Fibroblast of mammary gland (primary cell): ENCODE results near the gene NR2F2.

Experiments used
- DNase-seq: peaks from one replicate; pipeline ENCODE4 v3.0.0-alpha.2; 2010; ENCODE audit warnings: low read depth
- H3K4me3 ChIP-seq: 2 replicates; pipeline ENCODE4 v1.5.1; 2011; ENCODE audit warnings: low read depth, mild to moderate bottlenecking, low read length, moderate library complexity; ENCODE audit not compliant: control insufficient read depth
- TF ChIP-seq, protein P1 (sequence below): conservative IDR thresholded peaks from 2 replicates; pipeline ENCODE4 v1.5.1; 2011; ENCODE audit warnings: low read depth, low read length, inconsistent platforms; ENCODE audit not compliant: control insufficient read depth, insufficient read depth

The NR2F2 gene

GRCh38 chr15:96306321-96306720, 24.2 kb upstream of the NR2F2 start:
- DNase-seq = no peak
- H3K4me3 ChIP-seq = no peak overlapping the region
- TF ChIP-seq, protein P1, sequence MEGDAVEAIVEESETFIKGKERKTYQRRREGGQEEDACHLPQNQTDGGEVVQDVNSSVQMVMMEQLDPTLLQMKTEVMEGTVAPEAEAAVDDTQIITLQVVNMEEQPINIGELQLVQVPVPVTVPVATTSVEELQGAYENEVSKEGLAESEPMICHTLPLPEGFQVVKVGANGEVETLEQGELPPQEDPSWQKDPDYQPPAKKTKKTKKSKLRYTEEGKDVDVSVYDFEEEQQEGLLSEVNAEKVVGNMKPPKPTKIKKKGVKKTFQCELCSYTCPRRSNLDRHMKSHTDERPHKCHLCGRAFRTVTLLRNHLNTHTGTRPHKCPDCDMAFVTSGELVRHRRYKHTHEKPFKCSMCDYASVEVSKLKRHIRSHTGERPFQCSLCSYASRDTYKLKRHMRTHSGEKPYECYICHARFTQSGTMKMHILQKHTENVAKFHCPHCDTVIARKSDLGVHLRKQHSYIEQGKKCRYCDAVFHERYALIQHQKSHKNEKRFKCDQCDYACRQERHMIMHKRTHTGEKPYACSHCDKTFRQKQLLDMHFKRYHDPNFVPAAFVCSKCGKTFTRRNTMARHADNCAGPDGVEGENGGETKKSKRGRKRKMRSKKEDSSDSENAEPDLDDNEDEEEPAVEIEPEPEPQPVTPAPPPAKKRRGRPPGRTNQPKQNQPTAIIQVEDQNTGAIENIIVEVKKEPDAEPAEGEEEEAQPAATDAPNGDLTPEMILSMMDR = no peak

DNA sequence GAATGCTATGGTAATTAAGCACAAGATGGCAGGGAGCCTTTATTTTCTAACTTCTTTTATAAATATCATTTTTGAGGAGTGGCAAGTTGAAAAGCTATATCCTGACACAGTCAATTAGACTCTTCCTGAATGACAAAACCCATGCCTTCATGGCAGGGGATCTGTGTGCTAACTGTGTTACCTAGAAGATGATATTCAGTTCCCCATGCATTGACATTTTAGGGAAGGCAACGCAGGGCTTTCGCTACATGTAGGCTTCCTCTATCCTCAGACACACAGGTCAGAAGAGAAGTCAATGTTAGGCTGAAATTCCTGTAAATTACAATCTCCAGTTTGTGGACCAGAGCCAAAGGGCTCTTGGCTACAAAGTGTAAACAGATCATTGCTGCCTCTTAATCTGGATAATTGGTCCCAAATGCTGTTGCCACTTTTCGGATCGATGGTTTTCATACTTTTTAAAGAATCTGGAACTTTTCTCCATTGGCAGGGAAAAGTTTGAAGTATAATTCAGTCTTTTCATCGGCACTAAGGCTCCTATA, 22.6 kb upstream of the NR2F2 start:
- TF ChIP-seq, protein P1 = no peak
- no peak for DNase-seq

DNA sequence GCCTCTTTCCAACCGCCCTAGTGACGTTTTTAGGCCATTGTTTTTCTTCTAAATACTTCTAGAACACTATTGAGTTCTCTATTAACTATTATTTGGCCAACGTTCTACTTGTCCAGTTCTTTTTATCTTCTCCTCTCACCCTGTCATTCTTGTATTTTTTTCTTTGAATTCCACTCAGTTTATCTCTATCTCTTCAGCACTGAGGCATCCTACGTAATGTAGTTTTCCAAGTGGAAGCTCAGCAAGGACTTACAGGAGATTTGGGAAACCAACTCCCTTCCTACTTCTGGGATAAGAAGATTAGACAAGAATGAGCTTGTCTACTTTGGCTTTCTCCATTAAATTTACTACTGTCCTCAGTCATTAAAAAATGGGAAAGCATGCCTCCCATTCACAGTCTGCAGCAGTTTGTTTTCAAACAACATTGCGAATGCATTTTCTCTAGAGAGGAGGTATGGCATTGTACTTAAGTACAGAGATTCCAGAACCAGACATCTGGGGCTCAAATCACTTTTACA, 21.3 kb upstream of the NR2F2 start:
- DNase-seq = no peak
- TF ChIP-seq, protein P1 = no peak
- H3K4me3 ChIP-seq = no peak overlapping the region

More for the DNA sequence above, 22.6 kb upstream of the NR2F2 start:
- no peak overlapping the region for H3K4me3 ChIP-seq

DNA sequence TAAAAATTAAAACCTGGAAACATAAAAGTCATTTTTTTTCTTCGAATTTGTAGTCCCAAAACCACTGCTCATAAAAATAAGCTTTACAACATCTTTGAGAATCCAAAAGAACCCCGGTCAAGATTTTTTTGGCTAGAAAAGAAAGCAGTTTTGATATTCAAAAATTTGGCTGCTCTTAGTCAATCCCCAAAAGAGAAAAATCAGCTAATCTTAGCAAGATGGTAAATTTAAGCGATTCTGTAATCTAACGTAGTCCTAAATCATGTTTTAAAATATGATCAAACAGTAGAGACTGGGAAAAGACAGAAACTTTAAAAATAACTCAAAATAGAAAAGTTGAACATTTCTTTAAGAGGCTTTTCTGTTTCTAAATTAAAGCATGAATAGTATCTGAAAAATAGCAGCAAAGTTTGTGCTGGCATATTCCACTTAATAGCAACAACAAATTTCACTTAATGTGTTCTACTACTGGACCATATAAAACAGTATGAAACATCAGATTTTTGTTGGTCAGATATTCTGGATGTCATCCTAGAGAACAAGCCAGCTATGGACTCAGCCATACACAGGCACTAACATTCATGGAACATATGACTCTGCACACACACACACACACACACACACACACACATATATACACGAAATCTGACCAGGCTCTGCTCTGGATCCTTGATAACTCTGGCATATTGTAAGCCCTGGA, 19.1 kb upstream of the NR2F2 start:
- TF ChIP-seq, protein P1 = no peak
- DNase-seq = peak; percentile 25
- no peak overlapping the region for H3K4me3 ChIP-seq

DNA sequence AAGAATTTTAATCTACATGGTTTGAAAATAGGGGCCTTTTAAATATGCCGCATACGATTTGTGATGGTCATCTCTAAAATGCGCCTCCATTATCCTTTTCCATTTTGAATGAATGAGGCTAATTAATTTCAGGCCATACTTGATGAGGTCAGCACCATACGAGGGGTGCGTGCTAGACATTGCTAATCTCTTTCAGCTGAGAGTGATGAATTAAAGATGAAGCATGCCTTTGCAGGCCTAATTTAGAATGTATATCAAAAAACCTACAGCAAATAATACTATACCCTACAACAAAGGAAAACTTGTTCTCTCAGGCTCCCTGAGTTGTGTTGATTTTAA, 18.6 kb upstream of the NR2F2 start:
- TF ChIP-seq, protein P1 = no peak
- no peak for DNase-seq
- no peak overlapping the region for H3K4me3 ChIP-seq

DNA sequence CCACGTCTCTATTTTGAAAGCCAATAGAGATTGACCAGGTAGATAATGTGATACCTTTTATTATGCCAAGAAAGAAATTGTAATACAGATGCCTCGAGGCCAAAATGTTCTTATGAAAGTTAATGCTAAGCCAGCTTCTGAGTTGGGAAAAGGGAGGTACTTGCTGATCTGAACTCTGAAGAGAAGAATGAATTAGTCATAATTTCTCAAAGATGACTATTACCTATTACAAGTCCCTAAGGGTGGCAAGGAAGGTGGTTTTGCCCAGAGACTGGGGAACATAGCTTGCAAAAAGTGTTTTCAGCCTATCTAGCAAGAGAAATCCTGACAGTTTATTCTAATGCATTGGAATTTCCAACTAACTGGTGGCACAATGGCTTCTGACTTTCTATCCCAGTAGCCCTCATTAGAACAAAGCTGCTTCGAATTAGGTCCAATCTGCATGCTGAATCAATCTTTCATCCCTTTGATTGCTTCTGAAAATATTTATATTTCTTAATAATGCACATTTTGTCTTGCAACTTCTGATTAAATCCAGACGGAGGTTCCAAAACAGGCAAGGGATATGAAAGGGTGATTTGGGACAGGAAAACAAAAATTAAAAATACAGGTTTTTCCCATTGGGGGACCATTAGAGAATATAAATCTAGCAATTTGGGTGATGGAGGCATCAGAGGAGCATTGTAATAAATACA, 17.7 kb upstream of the NR2F2 start:
- DNase-seq = peak; percentile 75
- TF ChIP-seq, protein P1 = no peak
- H3K4me3 ChIP-seq = no peak overlapping the region
